Psoas muscle (tissue), 8 donors: ENCODE results near the gene CTNND2. TPM values are rescaled to one million over a fixed set of nuclear protein-coding genes. Genes with fewer than 3 reads are reported as not detected.

Experiments used
- ATAC-seq, 4 donors: fragments of 200-7000 bp; cut with Tn5 transposase; one replicate each; pipeline ENCODE4 v1.9.1; 2020; ENCODE audit warnings: moderate library complexity in 3 of 4, mild to moderate bottlenecking in 2 of 4
- DNase-seq, 2 donors: peaks; one replicate each; pipeline ENCODE4 v3.0.0-alpha.2; 2020
- H3K27ac ChIP-seq: fragments of 200-600 bp; one replicate; pipeline ENCODE4 v1.8.0; 2022
- H3K27me3 ChIP-seq, 3 donors: fragments of 200-600 bp in 1 of 3; one replicate each; pipeline versions ENCODE4 v1.6.1 to v1.8.0; 2013 to 2022; ENCODE audit warnings: low read length in 2 of 3, mild to moderate bottlenecking in 2 of 3, moderate library complexity in 1 of 3; ENCODE audit not compliant: insufficient read depth in 3 of 3
- H3K36me3 ChIP-seq, 2 donors: fragments of 200-600 bp in 1 of 2; one replicate each; pipeline versions ENCODE4 v1.6.1 to v1.8.0; 2013 to 2022; ENCODE audit warnings: low read depth in 1 of 2, mild to moderate bottlenecking in 1 of 2, moderate library complexity in 1 of 2; ENCODE audit not compliant: insufficient read depth in 1 of 2
- H3K4me1 ChIP-seq: fragments of 200-600 bp; one replicate; pipeline ENCODE4 v1.8.0; 2022
- H3K4me3 ChIP-seq: fragments of 200-600 bp; one replicate; pipeline ENCODE4 v1.8.0; 2022; ENCODE audit warnings: mild to moderate bottlenecking
- H3K9me3 ChIP-seq: fragments of 200-600 bp; one replicate; pipeline ENCODE4 v1.8.0; 2022
- CTCF ChIP-seq: fragments of 200-600 bp; IDR thresholded peaks from one replicate; pipeline ENCODE4 v1.8.0; 2022; ENCODE audit warnings: antibody characterized with exemption
- WGBS, 3 donors: extraction: QIAGEN DNeasy Blood & Tissue Kit; methylation state at CpG; one replicate each; pipeline versions ENCODE4 v1.1.6 to v1.1.7; 2013; 5-methylcytosine and 5-hydroxymethylcytosine counted together
- intact Hi-C, 2 donors: fragments of 100-400 bp; cut with DNase I; formaldehyde crosslinking; loops; one replicate each; pipeline versions ENCODE4 v1.11.0 to v1.14.2; 2022
- polyA plus RNA-seq, 3 donors: library from polyadenylated mRNA; stranded (reverse); fragments of 200-250 nt; gene quantifications; one replicate each; pipeline ENCODE4 v1.2.3, GENCODE V29; 2013
- total RNA-seq, 4 donors: library from RNA; stranded (reverse); fragmentation: NEBNext Ultra II Directional in 2 of 4; extraction: Animal tissue kit (Norgen Biotek cat#: 25700) in 2 of 4; gene quantifications; one replicate each; pipeline versions ENCODE4 v1.2.1 to v1.2.4, GENCODE V29; 2021 to 2023
- donor health status: healthy with polysubstance abuse.
- donor health status: DM: no; HTN: no; CAD: no; lungs with moderate emphysema.
- donor health status: Bipolar disorder and iron deficiency.
- donor health status: healthy.
- donor health status: DM: yes; HTN: yes; CAD: no.
- donor health status: DM: no; HTN: no; CAD: no.
- donor health status: DM: no; HTN: no; CAD: no.
- donor health status: DM: yes; HTN: yes; CAD: no.

The CTNND2 gene
- total and polyA plus RNA-seq, 7 donors: 0.09 to 0.14 (median 0.13) TPM; not detected in 4

- H3K4me3 ChIP-seq: no peak overlapping the region
- ATAC-seq: no peak
- H3K9me3 ChIP-seq: no peaks in the 10 kb centered on the region
- H3K36me3 ChIP-seq: no peaks in the 10 kb centered on the region
- no peaks in the 10 kb centered on the region for H3K4me1 ChIP-seq
- WGBS, 3 donors: 71 to 79% (median 78%) methylated on average over 7 of the region's 7 CpGs
- H3K27ac ChIP-seq: no peak overlapping the region
- intact Hi-C loops: no loop called here
- no peak for DNase-seq
- no peak for TF ChIP-seq CTCF
- H3K27me3 ChIP-seq: no peaks in the 10 kb centered on the region
Observed at GRCh38 chr5:11429254-11429653, 475.0 kb downstream of the CTNND2 start.

DNA sequence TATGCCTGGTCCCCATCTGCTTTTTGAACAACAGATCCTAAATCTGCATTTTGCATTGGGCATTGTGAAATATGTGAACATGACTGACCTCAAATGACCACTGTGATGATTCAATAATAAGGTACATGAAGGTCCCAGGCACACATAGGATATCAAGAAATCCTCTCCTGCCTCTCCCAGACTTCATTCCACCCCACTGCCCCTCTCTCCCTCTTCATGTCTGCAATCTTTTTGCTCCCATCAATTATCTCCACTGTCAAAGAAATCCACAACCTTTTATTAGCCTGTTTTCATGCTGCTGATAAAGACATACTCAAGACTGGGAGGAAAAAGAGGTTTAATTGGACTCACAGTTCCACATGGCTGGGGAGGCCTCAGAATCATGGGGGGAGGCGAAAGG is 476.7 kb downstream of the CTNND2 start:
- no peak for ATAC-seq
- no peak overlapping the region for H3K4me3 ChIP-seq
- H3K4me1 ChIP-seq: no peaks in the 10 kb centered on the region
- H3K27me3 ChIP-seq: no peaks in the 10 kb centered on the region
- H3K36me3 ChIP-seq: no peaks in the 10 kb centered on the region
- intact Hi-C loops: no loop called here
- WGBS, 3 donors: 77 to 80% (median 79%) methylated on average over 1 of the region's 1 CpG
- DNase-seq: no peak
- no peaks in the 10 kb centered on the region for H3K9me3 ChIP-seq
- H3K27ac ChIP-seq: no peak overlapping the region
- no peak for TF ChIP-seq CTCF

- H3K4me3 ChIP-seq: no peak overlapping the region
- no peak for TF ChIP-seq CTCF
- no peak overlapping the region for H3K27ac ChIP-seq
- 75 to 83% (median 78%) methylated on average over 5 of the region's 5 CpGs for WGBS, 3 donors
- intact Hi-C loops: no loop called here
- H3K36me3 ChIP-seq: no peaks in the 10 kb centered on the region
- ATAC-seq (no peak), DNase-seq (no peak)
- H3K9me3 ChIP-seq: no peaks in the 10 kb centered on the region
- H3K4me1 ChIP-seq: no peaks in the 10 kb centered on the region
- no peaks in the 10 kb centered on the region for H3K27me3 ChIP-seq
Observed at GRCh38 chr5:11426442-11426841, 477.8 kb downstream of the CTNND2 start.

DNA sequence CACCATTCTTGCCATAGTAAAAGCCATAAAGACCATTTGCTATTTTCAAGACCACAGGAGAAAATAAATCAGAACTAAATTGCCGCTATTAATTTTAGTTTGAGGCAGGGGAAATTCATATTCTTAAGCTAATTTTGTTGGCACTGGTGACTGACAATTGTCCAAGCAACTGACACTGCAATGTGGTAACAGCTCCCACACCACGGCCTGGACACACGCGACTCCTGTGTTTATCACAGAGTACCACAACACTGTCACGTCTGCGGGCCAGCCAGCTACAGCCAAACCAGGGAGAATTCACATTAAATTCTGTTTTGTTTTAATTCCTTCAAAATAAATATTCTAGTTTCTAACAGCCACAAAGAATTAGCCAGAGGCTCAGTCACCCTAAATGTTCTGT is 481.9 kb downstream of the CTNND2 start:
- ATAC-seq (no peak), DNase-seq (no peak)
- no peaks in the 10 kb centered on the region for H3K27me3 ChIP-seq
- no peaks in the 10 kb centered on the region for H3K4me1 ChIP-seq
- H3K36me3 ChIP-seq: no peaks in the 10 kb centered on the region
- H3K27ac ChIP-seq: no peak overlapping the region
- 43 to 52% (median 47%) methylated on average over 6 of the region's 6 CpGs for WGBS, 3 donors
- no peak overlapping the region for H3K4me3 ChIP-seq
- no peak for TF ChIP-seq CTCF
- H3K9me3 ChIP-seq: no peaks in the 10 kb centered on the region
- intact Hi-C loops: no loop called here

DNA sequence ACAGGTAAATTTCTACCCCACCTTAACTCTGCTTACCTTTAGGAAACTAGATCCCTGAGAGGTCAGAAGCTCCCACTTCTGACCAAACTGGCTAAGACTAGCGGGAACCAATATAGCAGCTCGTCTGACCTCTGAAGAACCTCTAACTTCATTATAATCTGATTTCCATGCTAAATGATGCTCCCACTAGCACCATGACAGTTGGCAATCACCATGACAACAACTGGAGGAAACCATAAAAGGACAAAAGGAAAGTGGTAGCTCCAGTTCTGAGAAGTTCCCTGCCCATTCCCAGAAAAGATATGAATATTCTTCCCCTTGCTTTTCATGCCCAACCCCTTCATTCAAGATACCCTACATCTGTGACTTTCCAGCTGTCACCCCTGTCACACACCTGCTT is 483.3 kb downstream of the CTNND2 start:
- Histone ChIP-seq H3K9me3 (no peaks in the 10 kb centered on the region), H3K4me1 (no peaks in the 10 kb centered on the region), H3K36me3 (no peaks in the 10 kb centered on the region), H3K4me3 (no peak overlapping the region), H3K27ac (no peak overlapping the region), H3K27me3 (no peaks in the 10 kb centered on the region)
- intact Hi-C loops: no loop called here
- 40 to 50% (median 41%) methylated on average over 2 of the region's 2 CpGs for WGBS, 3 donors
- DNase-seq: no peak
- no peak for ATAC-seq
- no peak for TF ChIP-seq CTCF
